Lower leg skin (tissue), 4 donors: ENCODE data around the gene AFMID. TPM values are rescaled to one million over a fixed set of nuclear protein-coding genes. Genes with fewer than 3 reads are reported as not detected.

Source experiments
- DNase-seq, 2 donors: peaks; one replicate each; pipeline ENCODE4 v3.0.0-alpha.2; 2019; ENCODE audit warnings: low spot score in 2 of 2
- H3K4me3 ChIP-seq: fragments of 200-600 bp; sonication (generic); 2 replicates; pipeline ENCODE4 v1.5.1; 2017; ENCODE audit warnings: mild to moderate bottlenecking, low read depth; ENCODE audit not compliant: poor library complexity, severe bottlenecking
- CTCF ChIP-seq, 3 donors: fragments of 450-650 bp; IDR thresholded peaks; one replicate each; pipeline ENCODE4 v1.5.1; 2016; ENCODE audit warnings: antibody characterized with exemption in 3 of 3, mild to moderate bottlenecking in 3 of 3, moderate library complexity in 2 of 3
- POLR2A ChIP-seq, 2 donors: fragments of 450-650 bp; IDR thresholded peaks; one replicate each; pipeline ENCODE4 v1.6.1; 2016 to 2017; ENCODE audit warnings: antibody characterized with exemption in 2 of 2, mild to moderate bottlenecking in 1 of 2, moderate library complexity in 1 of 2
- WGBS, 2 donors: methylation state at CpG; one replicate each; pipeline ENCODE4 v1.1.5; 2018; 5-methylcytosine and 5-hydroxymethylcytosine counted together
- intact Hi-C: fragments of 100-400 bp; cut with DNase I; formaldehyde crosslinking; loops from one replicate; pipeline ENCODE4 v1.15.0; 2023; ENCODE audit warnings: low total_unique reads
- total RNA-seq, 4 donors: library from RNA; depleted of rRNA; stranded (reverse); fragments of >200 nt; gene quantifications; one replicate each; pipeline ENCODE4 v1.1.0, GENCODE V29; 2016

Gene AFMID
- total RNA-seq, 4 donors from 2014 or later, result 41.4 to 77.7 (median 59.7) TPM

- intact Hi-C loops, result loop anchor here (2.0 kb wide), 1 partner anchor 67 kb away; no protein-coding TSS in a partner anchor
- TF ChIP-seq POLR2A (IDR thresholded peaks at IDR 0.05) (no peak), CTCF (IDR thresholded peaks at IDR 0.05) (no peak)
- WGBS, 2 donors, result 84 to 88% methylated on average over 13 to 17 of the region's 17 CpGs
- DNase-seq, result no peak
- H3K4me3 ChIP-seq, result no peak overlapping the region
Observed at GRCh38 chr17:78179372-78179771, 7.8 kb upstream of the AFMID start.

GRCh38 chr17:78180083-78180482 is 7.1 kb upstream of the AFMID start:
- TF ChIP-seq CTCF (IDR thresholded peaks at IDR 0.05) (no peak), POLR2A (IDR thresholded peaks at IDR 0.05) (no peak)
- intact Hi-C loops, result no loop called here
- 84 to 88% methylated on average over 14 of the region's 14 CpGs for WGBS, 2 donors
- no peak for DNase-seq
- H3K4me3 ChIP-seq, result no peak overlapping the region

GRCh38 chr17:78180508-78180907 is 6.7 kb upstream of the AFMID start:
- TF ChIP-seq CTCF (IDR thresholded peaks at IDR 0.05), result no peak
- no peak for TF ChIP-seq POLR2A (IDR thresholded peaks at IDR 0.05)
- DNase-seq, result no peak
- no peak overlapping the region for H3K4me3 ChIP-seq
- intact Hi-C loops, result no loop called here
- 79 to 84% methylated on average over 2 of the region's 2 CpGs for WGBS, 2 donors

GRCh38 chr17:78182504-78182903 is 4.7 kb upstream of the AFMID start:
- intact Hi-C loops, result no loop called here
- whole genome bisulfite sequencing, 2 donors, result 93 to 95% methylated on average over 13 of the region's 13 CpGs
- no peak overlapping the region for H3K4me3 ChIP-seq
- DNase-seq, result no peak
- TF ChIP-seq POLR2A (IDR thresholded peaks at IDR 0.05) (no peak), CTCF (IDR thresholded peaks at IDR 0.05) (no peak)

- no peak for DNase-seq
- TF ChIP-seq CTCF (IDR thresholded peaks at IDR 0.05) (no peak), POLR2A (IDR thresholded peaks at IDR 0.05) (no peak)
- WGBS, 2 donors, result 93 to 94% methylated on average over 12 of the region's 12 CpGs
- intact Hi-C loops, result no loop called here
- H3K4me3 ChIP-seq, result no peak overlapping the region
Observed at GRCh38 chr17:78183916-78184315, 3.2 kb upstream of the AFMID start.

- no peak for DNase-seq
- 76 to 90% methylated on average over 10 of the region's 10 CpGs for WGBS, 2 donors
- no peak for TF ChIP-seq CTCF (IDR thresholded peaks at IDR 0.05)
- TF ChIP-seq POLR2A (IDR thresholded peaks at IDR 0.05), result no peak
- no peak overlapping the region for H3K4me3 ChIP-seq
- intact Hi-C loops, result no loop called here
Observed at GRCh38 chr17:78184351-78184750, 2.8 kb upstream of the AFMID start.
